ENCODE results near the gene SCYGR1.
"Not testable (repeated sequence)": the region's sequence is repeated elsewhere in the genome, so short reads cannot be mapped to it uniquely, and the experiment has no call there.

Gene SCYGR1

GRCh38 chr2:227394401-227394800, 6.7 kb upstream of the SCYGR1 start:
- Histone ChIP-seq H3K4me3 (ENCODE audit: low read length) (no peak overlapping the region), H3K9me3 (ENCODE audit: low read length) (no peaks in the 10 kb centered on the region), H3K36me3 (ENCODE audit: insufficient read depth, low read length) (no peaks in the 10 kb centered on the region), H3K27me3 (ENCODE audit: insufficient read depth, low read length) (no peaks in the 10 kb centered on the region), H2AFZ (ENCODE audit: low read depth, low read length) (no peak overlapping the region), H3K4me1 (ENCODE audit: insufficient read depth, low read length) (peaks cover 7% of the 10 kb centered on the region)

DNA sequence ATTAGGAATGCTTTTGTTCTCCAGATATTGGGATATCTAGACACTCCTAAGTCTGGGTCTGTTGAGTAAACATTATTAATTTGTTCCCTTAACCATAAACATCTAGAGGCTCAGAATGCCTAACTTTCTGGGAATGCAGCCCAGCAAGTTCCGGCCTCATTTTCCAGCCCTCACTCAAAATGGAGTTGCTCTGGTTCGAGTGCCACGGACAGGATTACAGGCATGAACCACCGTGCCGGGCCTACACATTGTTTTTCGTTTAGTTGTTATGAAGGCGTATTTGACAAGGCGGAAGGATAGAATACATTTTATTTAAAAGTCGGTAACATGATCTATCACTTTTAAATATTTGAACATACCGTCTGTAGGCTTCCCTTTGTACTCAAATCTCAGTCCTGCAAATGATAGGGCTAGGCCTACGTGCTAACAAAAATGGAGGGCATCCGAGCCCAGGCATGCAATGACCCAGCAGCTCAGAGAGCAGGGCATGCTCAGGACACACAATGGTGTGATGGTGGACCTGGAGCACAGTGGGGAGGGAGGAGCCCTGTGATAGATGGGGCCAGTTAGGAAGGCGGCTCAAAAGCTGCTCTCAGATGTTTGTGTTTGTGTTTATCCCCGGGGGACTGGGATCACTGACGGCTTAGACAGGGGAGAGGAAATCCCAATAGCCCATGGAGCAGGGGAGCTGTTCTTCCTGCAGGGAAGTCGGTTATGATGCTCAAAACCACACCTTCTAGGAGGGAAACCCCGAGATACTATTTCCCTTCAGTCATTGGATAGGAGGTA, 2.9 kb upstream of the SCYGR1 start:
- Histone ChIP-seq H3K27me3 (ENCODE audit: insufficient read depth, low read length) (no peaks in the 10 kb centered on the region), H2AFZ (ENCODE audit: low read depth, low read length) (no peak overlapping the region)

GRCh38 chr2:227389661-227390060, 1.9 kb upstream of the SCYGR1 start:
- H3K27me3 ChIP-seq (ENCODE audit: insufficient read depth, low read length): no peaks in the 10 kb centered on the region
- no peak overlapping the region for H2AFZ ChIP-seq (ENCODE audit: low read depth, low read length)
- no peaks in the 10 kb centered on the region for H3K9me3 ChIP-seq (ENCODE audit: low read length)
- H3K36me3 ChIP-seq (ENCODE audit: insufficient read depth, low read length): no peaks in the 10 kb centered on the region
- H3K4me1 ChIP-seq (ENCODE audit: insufficient read depth, low read length): peaks cover 7% of the 10 kb centered on the region
- no peak overlapping the region for H3K4me3 ChIP-seq (ENCODE audit: low read length)

More for the DNA sequence above, 2.9 kb upstream of the SCYGR1 start:
- peaks cover 7% of the 10 kb centered on the region for H3K4me1 ChIP-seq (ENCODE audit: insufficient read depth, low read length)
- H3K4me3 ChIP-seq (ENCODE audit: low read length): no peak overlapping the region
- no peaks in the 10 kb centered on the region for H3K36me3 ChIP-seq (ENCODE audit: insufficient read depth, low read length)
- no peaks in the 10 kb centered on the region for H3K9me3 ChIP-seq (ENCODE audit: low read length)

- Histone ChIP-seq H3K9me3 (ENCODE audit: low read length) (no peaks in the 10 kb centered on the region), H2AFZ (ENCODE audit: low read depth, low read length) (no peak overlapping the region), H3K36me3 (ENCODE audit: insufficient read depth, low read length) (no peaks in the 10 kb centered on the region), H3K4me1 (ENCODE audit: insufficient read depth, low read length) (peaks cover 7% of the 10 kb centered on the region), H3K27me3 (ENCODE audit: insufficient read depth, low read length) (no peaks in the 10 kb centered on the region), H3K4me3 (ENCODE audit: low read length) (no peak overlapping the region)
Observed at GRCh38 chr2:227389231-227389630, 1.5 kb upstream of the SCYGR1 start.

DNA sequence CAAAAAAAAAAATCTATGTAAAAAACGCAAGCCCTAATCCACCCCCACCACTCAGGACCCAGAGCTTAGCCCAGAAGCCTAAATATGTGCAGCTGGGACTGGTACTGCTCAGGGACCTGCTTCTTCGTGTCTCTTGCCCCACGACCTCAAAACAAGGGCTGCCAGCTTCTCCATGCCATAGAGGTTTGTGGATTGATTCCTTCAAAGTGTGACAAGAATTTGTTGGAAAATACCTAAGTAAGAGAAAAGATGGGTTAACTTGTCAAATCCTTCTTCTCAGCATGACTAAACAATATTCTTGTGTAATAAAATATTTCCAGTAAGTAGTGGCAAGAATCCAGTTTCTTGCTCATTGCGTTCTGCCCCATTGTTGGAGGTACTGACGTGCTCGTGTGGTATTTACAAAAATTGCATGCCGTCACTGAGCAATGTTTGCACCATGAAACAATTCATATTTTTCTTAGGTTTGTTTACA, 825 bp upstream of the SCYGR1 start:
- Histone ChIP-seq H2AFZ (ENCODE audit: low read depth, low read length) (no peak overlapping the region), H3K9me3 (ENCODE audit: low read length) (no peaks in the 10 kb centered on the region), H3K36me3 (ENCODE audit: insufficient read depth, low read length) (no peaks in the 10 kb centered on the region), H3K4me3 (ENCODE audit: low read length) (no peak overlapping the region), H3K27me3 (ENCODE audit: insufficient read depth, low read length) (no peaks in the 10 kb centered on the region), H3K4me1 (ENCODE audit: insufficient read depth, low read length) (peaks cover 4% of the 10 kb centered on the region)

GRCh38 chr2:227386630-227387029, 1.1 kb downstream of the SCYGR1 start:
- H3K4me3 ChIP-seq (ENCODE audit: low read length): no peak overlapping the region
- no peaks in the 10 kb centered on the region for H3K9me3 ChIP-seq (ENCODE audit: low read length)
- H2AFZ ChIP-seq (ENCODE audit: low read depth, low read length): no peak overlapping the region
- H3K36me3 ChIP-seq (ENCODE audit: insufficient read depth, low read length): no peaks in the 10 kb centered on the region
- H3K4me1 ChIP-seq (ENCODE audit: insufficient read depth, low read length): no peaks in the 10 kb centered on the region
- no peaks in the 10 kb centered on the region for H3K27me3 ChIP-seq (ENCODE audit: insufficient read depth, low read length)

DNA sequence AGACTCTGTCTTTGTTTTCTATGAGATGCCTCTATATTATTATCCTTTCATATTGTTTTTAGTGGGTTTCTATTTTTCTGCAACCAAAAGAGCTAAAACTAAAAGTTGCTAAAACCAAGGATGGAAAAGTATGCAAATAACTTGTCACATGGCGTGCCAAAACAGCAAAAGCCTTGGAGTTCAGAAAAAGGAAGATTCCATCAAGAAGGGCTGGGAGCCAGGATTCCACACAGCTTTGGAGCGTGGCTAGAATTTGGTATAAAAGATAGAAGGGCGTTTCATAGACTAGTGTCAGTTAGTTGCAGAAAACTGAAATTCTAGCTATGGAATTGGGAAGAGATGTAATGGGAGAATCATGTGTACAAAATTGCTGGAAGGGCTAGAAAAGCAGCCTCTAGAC, 4.1 kb downstream of the SCYGR1 start:
- no peaks in the 10 kb centered on the region for H3K9me3 ChIP-seq (ENCODE audit: low read length)
- no peaks in the 10 kb centered on the region for H3K27me3 ChIP-seq (ENCODE audit: insufficient read depth, low read length)
- no peak overlapping the region for H3K4me3 ChIP-seq (ENCODE audit: low read length)
- no peak overlapping the region for H2AFZ ChIP-seq (ENCODE audit: low read depth, low read length)
- no peaks in the 10 kb centered on the region for H3K4me1 ChIP-seq (ENCODE audit: insufficient read depth, low read length)
- no peaks in the 10 kb centered on the region for H3K36me3 ChIP-seq (ENCODE audit: insufficient read depth, low read length)

GRCh38 chr2:227382241-227382835, 5.4 kb downstream of the SCYGR1 start:
- H3K27me3 ChIP-seq (ENCODE audit: insufficient read depth, low read length); H2AFZ ChIP-seq (ENCODE audit: low read depth, low read length); H3K4me1 ChIP-seq (ENCODE audit: insufficient read depth, low read length); H3K36me3 ChIP-seq (ENCODE audit: insufficient read depth, low read length); H3K4me3 ChIP-seq (ENCODE audit: low read length); H3K9me3 ChIP-seq (ENCODE audit: low read length): not testable (repeated sequence)

DNA sequence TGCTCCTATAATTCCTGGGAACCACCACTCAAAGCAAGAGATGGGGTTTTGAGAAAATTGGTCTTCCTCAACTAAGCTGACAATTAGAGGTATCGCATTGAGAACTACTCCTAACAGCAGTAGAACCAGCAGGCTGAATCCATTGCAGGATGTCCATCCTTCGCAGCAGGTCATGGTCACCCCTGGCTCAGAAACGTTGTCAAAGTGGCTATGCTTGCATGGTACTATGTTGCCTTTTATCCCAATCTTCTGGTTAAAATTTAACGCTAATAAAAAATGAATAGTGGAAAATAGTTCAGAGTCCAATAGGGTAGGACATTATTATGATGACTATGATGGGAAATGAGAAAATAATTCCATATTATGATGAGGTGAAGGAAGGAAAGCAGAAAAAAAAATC, 8.7 kb downstream of the SCYGR1 start, which contains the start of gene TM4SF20:
Gene TM4SF20 (minus strand): TSS at position 212 of the 400 bp plus-strand sequence. CDS start 38 bp downstream, at position 174.
- Histone ChIP-seq H3K4me3 (ENCODE audit: low read length) (no peak within 1 kb of the TSS), H3K4me1 (ENCODE audit: insufficient read depth, low read length) (peaks cover 1% of the 10 kb centered on the region), H3K36me3 (ENCODE audit: insufficient read depth, low read length) (no peaks in the 10 kb centered on the region), H3K9me3 (ENCODE audit: low read length) (no peaks in the 10 kb centered on the region), H3K27me3 (ENCODE audit: insufficient read depth, low read length) (no peaks in the 10 kb centered on the region), H2AFZ (ENCODE audit: low read depth, low read length) (no peak within 1 kb of the TSS)

DNA sequence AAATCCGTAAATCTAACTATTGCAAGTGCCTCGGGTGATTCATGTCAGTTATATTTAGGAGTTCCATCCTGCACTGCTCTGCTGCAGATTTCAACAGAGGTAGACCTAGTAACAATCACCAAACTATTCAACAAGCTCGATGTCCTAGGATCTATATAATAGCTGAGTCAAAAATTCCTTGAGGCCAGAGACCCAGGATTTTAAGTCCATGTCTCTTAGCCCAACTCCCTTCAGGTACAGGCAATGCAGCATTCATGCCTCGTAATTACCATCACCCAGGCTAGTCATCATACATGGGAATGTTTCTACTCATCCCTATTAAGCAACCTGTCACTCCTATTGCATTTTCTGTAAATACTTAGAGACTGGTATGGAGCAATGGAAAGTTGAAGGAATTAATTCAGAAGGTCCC, 9.4 kb downstream of the SCYGR1 start:
- Histone ChIP-seq H3K4me3 (ENCODE audit: low read length) (no peak overlapping the region), H3K4me1 (ENCODE audit: insufficient read depth, low read length) (peaks cover 2% of the 10 kb centered on the region)

DNA sequence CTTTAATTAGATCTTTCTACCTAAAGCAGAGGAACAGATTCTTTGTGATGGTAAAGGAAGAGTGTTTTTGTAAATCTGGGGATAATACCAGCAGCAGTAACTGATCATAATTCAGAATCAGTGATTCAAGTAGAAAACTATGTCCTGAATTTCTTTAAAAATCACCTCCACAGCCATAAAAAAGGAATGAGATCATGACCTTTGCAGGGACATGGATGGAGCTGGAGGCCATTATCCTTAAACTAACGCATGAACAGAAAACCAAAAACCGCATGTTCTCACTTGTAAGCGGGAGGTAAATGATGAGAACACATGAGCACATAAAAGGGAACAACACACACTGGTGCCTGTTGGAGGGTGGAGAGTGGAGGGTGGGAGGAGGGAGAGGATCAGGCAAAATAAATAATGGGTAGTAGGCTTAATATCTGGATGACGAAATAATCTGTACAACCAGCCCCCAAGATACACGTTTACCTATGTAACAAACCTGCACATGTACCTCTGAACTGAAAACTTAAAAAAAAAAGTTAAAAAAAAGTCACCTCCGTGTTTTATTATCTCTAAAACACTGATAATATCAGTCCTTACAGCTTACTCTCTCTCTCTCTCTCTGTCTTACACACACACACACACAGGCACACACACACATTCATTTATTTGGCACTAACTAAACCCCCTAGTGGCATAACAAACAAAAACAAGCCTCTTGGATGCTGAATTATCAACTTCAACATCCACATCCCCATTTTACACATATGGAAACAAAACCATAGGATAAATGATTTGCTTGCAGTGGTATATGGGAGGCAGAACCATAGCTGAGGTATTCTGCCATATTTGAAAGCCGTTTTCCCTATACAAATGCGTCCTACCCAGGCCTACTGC, 10.0 kb downstream of the SCYGR1 start:
- no peak overlapping the region for H2AFZ ChIP-seq (ENCODE audit: low read depth, low read length)
- H3K27me3 ChIP-seq (ENCODE audit: insufficient read depth, low read length): no peaks in the 10 kb centered on the region
- no peaks in the 10 kb centered on the region for H3K36me3 ChIP-seq (ENCODE audit: insufficient read depth, low read length)
- H3K4me3 ChIP-seq (ENCODE audit: low read length): no peak overlapping the region
- no peaks in the 10 kb centered on the region for H3K9me3 ChIP-seq (ENCODE audit: low read length)
- H3K4me1 ChIP-seq (ENCODE audit: insufficient read depth, low read length): peaks cover 2% of the 10 kb centered on the region

More for the DNA sequence above, 9.4 kb downstream of the SCYGR1 start:
- no peaks in the 10 kb centered on the region for H3K36me3 ChIP-seq (ENCODE audit: insufficient read depth, low read length)
- no peaks in the 10 kb centered on the region for H3K27me3 ChIP-seq (ENCODE audit: insufficient read depth, low read length)
- no peak overlapping the region for H2AFZ ChIP-seq (ENCODE audit: low read depth, low read length)
- no peaks in the 10 kb centered on the region for H3K9me3 ChIP-seq (ENCODE audit: low read length)

DNA sequence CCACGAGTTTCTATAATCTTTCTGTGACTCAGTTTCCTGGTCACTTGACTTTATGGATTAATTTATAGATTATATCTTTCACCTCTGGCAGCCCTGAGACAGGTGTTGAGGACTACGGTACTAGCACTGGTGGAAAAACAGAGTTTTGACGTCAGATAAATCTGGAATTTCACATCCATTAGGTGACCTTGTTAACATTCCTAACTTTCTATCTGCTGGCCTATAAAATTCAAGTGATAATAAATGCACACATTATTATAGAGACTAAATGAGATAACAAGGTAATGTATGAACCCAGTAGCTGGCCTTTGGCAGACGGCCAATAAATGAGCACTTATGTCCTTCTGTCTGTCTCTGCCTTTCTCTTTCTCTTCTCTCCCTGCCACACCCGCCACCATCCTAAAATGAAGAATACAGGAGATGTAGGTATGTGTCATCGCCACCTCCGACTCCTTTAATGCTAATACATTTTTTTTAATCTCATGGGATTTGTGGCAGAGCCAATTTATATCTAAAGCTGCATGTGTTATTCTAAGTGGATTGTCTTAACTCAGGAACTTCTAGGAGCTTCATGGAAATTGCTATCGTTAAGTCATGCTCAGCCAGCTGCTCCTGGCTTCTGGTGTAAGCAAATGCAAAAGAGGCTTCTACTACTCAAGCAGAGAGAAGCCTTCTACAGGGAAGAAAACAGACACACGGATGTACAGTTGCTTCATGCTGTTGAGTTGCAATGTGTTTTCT, 10.9 kb downstream of the SCYGR1 start:
- no peaks in the 10 kb centered on the region for H3K36me3 ChIP-seq (ENCODE audit: insufficient read depth, low read length)
- peaks cover 2% of the 10 kb centered on the region for H3K4me1 ChIP-seq (ENCODE audit: insufficient read depth, low read length)
- no peaks in the 10 kb centered on the region for H3K27me3 ChIP-seq (ENCODE audit: insufficient read depth, low read length)
- no peak overlapping the region for H2AFZ ChIP-seq (ENCODE audit: low read depth, low read length)
- H3K4me3 ChIP-seq (ENCODE audit: low read length): no peak overlapping the region
- no peaks in the 10 kb centered on the region for H3K9me3 ChIP-seq (ENCODE audit: low read length)

Measured in neuron (in vitro differentiated cells).